ENCODE results near the gene CD86.

CD86 gene

DNA sequence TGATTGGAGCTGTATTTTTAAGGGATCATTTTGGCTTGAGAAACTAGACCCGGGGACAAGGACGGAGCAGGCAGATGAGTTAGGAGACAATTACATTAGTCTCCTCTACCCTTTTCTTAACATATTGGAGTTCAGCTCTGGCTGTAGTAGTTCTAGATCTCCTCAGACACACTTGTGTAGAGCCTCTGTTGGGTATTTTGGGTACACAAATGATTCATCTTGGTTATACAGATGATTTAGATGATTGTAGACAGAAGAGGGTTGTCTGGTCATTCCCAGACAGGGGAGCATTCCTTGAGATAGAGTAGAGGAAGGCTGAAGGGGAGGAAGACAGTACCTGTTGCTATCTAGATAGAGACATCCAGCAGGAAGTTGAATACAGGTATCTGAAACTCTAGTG is 43.4 kb downstream of the CD86 start:
- Histone ChIP-seq H3K36me3 (replicated peaks) (no peaks in the 10 kb centered on the region), H3K27ac (no peak overlapping the region), H3K27me3 (replicated peaks) (no peaks in the 10 kb centered on the region), H3K4me3 (ENCODE audit: low read depth, low read length) (no peak overlapping the region)
- TF ChIP-seq, protein P1, sequence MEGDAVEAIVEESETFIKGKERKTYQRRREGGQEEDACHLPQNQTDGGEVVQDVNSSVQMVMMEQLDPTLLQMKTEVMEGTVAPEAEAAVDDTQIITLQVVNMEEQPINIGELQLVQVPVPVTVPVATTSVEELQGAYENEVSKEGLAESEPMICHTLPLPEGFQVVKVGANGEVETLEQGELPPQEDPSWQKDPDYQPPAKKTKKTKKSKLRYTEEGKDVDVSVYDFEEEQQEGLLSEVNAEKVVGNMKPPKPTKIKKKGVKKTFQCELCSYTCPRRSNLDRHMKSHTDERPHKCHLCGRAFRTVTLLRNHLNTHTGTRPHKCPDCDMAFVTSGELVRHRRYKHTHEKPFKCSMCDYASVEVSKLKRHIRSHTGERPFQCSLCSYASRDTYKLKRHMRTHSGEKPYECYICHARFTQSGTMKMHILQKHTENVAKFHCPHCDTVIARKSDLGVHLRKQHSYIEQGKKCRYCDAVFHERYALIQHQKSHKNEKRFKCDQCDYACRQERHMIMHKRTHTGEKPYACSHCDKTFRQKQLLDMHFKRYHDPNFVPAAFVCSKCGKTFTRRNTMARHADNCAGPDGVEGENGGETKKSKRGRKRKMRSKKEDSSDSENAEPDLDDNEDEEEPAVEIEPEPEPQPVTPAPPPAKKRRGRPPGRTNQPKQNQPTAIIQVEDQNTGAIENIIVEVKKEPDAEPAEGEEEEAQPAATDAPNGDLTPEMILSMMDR (IDR thresholded peaks at IDR 0.05; ENCODE audit: low read depth, low read length, missing control alignments), result no peak
- no peak for DNase-seq
- in situ Hi-C loops (cut with HindIII; ENCODE audit: low pct_ligation_motif_present, low sequenced_read_pairs), result no loop called here

DNA sequence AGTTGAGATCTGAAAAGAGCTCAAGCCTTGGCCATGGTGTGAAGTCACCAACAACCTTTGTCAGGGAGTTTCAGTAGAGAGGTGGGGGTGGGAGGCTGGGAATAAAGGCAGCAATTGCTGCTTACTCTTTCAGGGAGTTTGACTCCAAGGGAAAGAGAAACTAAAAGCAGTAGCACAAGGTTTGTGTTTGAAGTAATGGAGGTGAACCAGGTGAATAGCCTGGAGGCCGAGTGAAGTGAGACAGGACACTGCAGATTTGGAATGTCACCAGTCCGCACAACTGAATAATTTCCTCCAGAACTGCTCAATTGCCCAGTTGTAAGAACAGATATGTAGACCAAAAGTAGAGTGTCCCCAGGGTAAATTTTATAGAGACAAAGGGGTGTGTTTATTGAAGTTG is 44.1 kb downstream of the CD86 start:
- H3K27ac ChIP-seq, result no peak overlapping the region
- no peaks in the 10 kb centered on the region for H3K27me3 ChIP-seq (replicated peaks)
- in situ Hi-C loops (cut with HindIII; ENCODE audit: low pct_ligation_motif_present, low sequenced_read_pairs), result no loop called here
- no peaks in the 10 kb centered on the region for H3K36me3 ChIP-seq (replicated peaks)
- H3K4me3 ChIP-seq (ENCODE audit: low read depth, low read length), result no peak overlapping the region
- no peak for DNase-seq
- TF ChIP-seq, protein P1 (IDR thresholded peaks at IDR 0.05; ENCODE audit: low read depth, low read length, missing control alignments), result no peak

GRCh38 chr3:122100083-122100482 is 44.9 kb downstream of the CD86 start:
- H3K4me3 ChIP-seq (ENCODE audit: low read depth, low read length), result no peak overlapping the region
- TF ChIP-seq, protein P1 (IDR thresholded peaks at IDR 0.05; ENCODE audit: low read depth, low read length, missing control alignments), result no peak
- H3K36me3 ChIP-seq (replicated peaks), result no peaks in the 10 kb centered on the region
- H3K27me3 ChIP-seq (replicated peaks), result no peaks in the 10 kb centered on the region
- in situ Hi-C loops (cut with HindIII; ENCODE audit: low pct_ligation_motif_present, low sequenced_read_pairs), result no loop called here
- no peak overlapping the region for H3K27ac ChIP-seq
- DNase-seq, result no peak

DNA sequence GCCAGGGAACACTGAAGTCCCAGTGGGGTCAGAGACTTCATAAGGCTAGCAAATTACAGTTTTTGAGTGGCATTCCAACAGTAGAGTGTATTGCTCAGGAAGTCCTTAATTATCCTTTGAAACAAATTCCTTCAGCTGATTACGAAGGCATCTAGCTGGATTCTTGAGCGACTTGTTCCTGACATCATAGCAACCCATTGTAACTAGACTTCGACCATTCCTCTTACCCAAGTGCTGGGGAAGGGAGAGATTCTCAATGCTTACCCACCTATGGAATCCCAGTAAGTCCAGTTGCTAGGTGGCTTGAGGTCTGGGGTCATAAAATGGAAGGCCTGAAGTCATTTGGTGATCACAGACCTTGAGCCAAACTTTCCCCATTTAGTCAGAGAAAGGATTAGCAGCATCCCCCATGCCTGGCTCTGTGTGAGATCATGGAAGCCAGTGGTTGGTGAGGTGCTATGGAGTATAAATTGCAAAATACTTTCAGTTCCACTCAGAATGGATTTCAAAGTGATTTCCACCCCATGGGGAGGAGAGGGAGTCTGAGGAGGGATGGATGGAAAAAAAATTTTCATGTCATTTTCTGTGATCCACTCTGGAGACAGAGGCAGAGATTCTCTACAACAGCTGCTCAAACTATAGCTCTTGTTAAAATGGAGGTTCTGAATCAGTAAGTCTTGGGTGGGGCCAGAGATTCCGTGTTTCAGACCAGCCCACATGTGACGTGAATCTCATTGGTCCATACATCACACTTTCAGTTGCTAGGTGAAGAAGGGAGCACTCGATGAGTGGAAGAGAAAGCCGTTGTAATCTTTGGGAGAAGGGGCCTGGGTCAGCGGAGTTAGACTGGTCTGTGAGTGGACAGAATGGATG is 45.7 kb downstream of the CD86 start:
- H3K36me3 ChIP-seq (replicated peaks), result no peaks in the 10 kb centered on the region
- DNase-seq, result no peak
- no peaks in the 10 kb centered on the region for H3K27me3 ChIP-seq (replicated peaks)
- TF ChIP-seq, protein P1 (IDR thresholded peaks at IDR 0.05; ENCODE audit: low read depth, low read length, missing control alignments), result no peak
- in situ Hi-C loops (cut with HindIII; ENCODE audit: low pct_ligation_motif_present, low sequenced_read_pairs), result no loop called here
- H3K4me3 ChIP-seq (ENCODE audit: low read depth, low read length), result no peak overlapping the region
- no peak overlapping the region for H3K27ac ChIP-seq

- Histone ChIP-seq H3K27me3 (replicated peaks) (no peaks in the 10 kb centered on the region), H3K27ac (no peak overlapping the region), H3K36me3 (replicated peaks) (no peaks in the 10 kb centered on the region), H3K4me3 (ENCODE audit: low read depth, low read length) (no peak overlapping the region)
- TF ChIP-seq, protein P1 (IDR thresholded peaks at IDR 0.05; ENCODE audit: low read depth, low read length, missing control alignments), result peak; percentile 27
- DNase-seq, result peak; percentile 14
- in situ Hi-C loops (cut with HindIII; ENCODE audit: low pct_ligation_motif_present, low sequenced_read_pairs), result no loop called here
Measured at GRCh38 chr3:122101646-122102045, 46.5 kb downstream of the CD86 start.

Measured in brain microvascular endothelial cell (primary cell).